ENCODE results near the gene TSPEAR. TPM values are rescaled to one million over a fixed set of nuclear protein-coding genes. Genes with fewer than 3 reads are reported as not detected.
"Not testable (repeated sequence)": the region's sequence is repeated elsewhere in the genome, so short reads cannot be mapped to it uniquely, and the experiment has no call there.

The TSPEAR gene
- total RNA-seq, 2 experiments from 2014 or later, result not detected

DNA sequence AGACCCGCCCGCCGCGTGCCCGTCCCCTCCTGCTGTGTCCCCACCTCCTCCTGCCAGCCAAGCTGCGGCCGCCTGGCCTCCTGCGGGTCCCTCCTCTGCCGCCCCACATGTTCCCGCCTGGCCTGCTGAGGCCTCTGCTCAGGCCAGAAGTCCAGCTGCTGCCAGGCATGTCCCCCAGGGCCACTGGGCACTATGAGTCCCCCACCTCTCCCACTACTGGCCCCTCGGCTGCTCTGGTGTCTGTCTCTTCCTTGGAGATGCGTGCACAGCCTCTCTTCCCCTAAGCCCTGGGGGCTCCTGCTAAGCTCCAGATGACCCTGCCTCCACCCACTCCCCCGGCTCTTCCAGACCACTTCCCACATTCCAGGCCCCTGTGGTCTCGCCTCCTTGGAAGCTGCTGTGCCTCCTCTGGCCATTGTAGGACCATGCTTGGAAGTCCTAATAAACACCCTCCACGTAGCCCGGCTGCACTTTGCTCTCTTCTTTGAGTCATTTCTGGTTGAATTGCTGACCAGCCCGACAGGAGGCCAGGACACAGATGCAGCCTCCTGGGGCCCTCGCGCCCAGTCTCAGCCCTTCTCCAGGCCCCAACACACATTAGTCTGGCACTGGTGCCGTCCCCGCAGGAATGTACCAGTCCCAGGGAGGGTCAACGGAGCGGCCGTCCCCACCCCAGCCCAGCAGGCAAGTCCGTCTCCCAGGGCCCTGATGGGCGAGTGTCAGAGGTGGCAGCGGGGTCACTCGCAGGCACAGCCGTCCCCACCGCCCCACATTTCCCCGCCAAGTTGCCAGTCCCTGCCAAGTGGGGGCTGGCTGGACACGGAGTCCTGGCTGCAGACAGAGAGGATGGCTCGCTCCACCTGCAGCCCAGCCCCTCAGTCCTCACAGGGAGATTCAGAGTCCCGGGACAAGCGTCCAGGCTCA, 13.3 kb downstream of the TSPEAR start:
- POLR2A ChIA-PET, result no interaction called here
- H3K4me3 Mint-ChIP-seq, result no peak overlapping the region

DNA sequence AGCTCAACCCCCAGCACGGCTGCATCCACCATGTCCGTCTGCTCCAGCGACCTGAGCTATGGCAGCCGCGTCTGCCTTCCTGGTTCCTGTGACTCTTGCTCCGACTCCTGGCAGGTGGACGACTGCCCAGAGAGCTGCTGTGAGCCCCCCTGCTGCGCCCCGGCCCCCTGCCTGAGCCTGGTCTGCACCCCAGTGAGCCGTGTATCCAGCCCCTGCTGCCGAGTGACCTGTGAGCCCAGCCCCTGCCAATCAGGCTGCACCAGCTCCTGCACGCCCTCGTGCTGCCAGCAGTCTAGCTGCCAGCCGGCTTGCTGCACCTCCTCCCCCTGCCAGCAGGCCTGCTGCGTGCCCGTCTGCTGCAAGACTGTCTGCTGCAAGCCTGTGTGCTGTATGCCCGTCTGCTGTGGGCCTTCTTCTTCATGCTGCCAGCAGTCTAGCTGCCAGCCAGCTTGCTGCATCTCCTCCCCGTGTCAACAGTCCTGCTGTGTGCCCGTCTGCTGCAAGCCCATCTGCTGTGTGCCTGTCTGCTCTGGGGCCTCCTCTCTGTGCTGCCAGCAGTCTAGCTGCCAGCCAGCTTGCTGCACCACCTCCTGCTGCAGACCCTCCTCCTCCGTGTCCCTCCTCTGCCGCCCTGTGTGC, 14.1 kb downstream of the TSPEAR start, which contains the start of gene KRTAP10-12:
KRTAP10-12 (plus strand) TSS at position 1 of the 639 bp plus-strand sequence; CDS start at position 31, 30 bp downstream.
- H3K9me3 ChIP-seq (ENCODE audit: control insufficient read depth in 1 of 2, insufficient read depth in 1 of 2, low read length in 2 of 2), result peaks cover 10 to 11% of the 10 kb centered on the region in 2 experiments
- DNase-seq; H3K4me3 ChIP-seq (ENCODE audit: low read length); H3K9me3 Mint-ChIP-seq; POLR2A ChIA-PET; H3K27ac ChIP-seq (ENCODE audit: low read depth in 1 of 2, low read length in 2 of 2); H3K36me3 Mint-ChIP-seq (ENCODE audit: low read depth); intact Hi-C loops (cut with DNase I, micrococcal nuclease); H3K36me3 ChIP-seq (ENCODE audit: insufficient read depth, low read length); H3K4me1 Mint-ChIP-seq (ENCODE audit: low read depth); H3K4me1 ChIP-seq (ENCODE audit: insufficient read depth, low read length); H3K27ac Mint-ChIP-seq; CTCF ChIA-PET; H3K4me3 Mint-ChIP-seq; ATAC-seq (ENCODE audit: poor library complexity): not testable (repeated sequence)
- H3K27me3 Mint-ChIP-seq, result peaks cover 65% of the 10 kb centered on the region
- H3K27me3 ChIP-seq (ENCODE audit: control insufficient read depth in 1 of 2, insufficient read depth in 2 of 2, low read length in 2 of 2), result peaks cover 40 to 51% of the 10 kb centered on the region in 2 experiments

More for the DNA sequence above, 13.3 kb downstream of the TSPEAR start:
- intact Hi-C loops (cut with DNase I, micrococcal nuclease), result no loop called here
- Histone ChIP-seq H3K4me3 (ENCODE audit: low read length) (no peak overlapping the region), H3K9me3 (ENCODE audit: control insufficient read depth in 1 of 2, insufficient read depth in 1 of 2, low read length in 2 of 2) (peaks cover 2 to 16% of the 10 kb centered on the region in 2 experiments), H3K27me3 (ENCODE audit: control insufficient read depth in 1 of 2, insufficient read depth in 2 of 2, low read length in 2 of 2) (peaks cover 47 to 58% of the 10 kb centered on the region in 2 experiments), H3K36me3 (ENCODE audit: insufficient read depth, low read length) (no peaks in the 10 kb centered on the region), H3K27ac (ENCODE audit: low read depth in 1 of 2, low read length in 2 of 2) (no peak overlapping the region), H3K4me1 (ENCODE audit: insufficient read depth, low read length) (peaks cover 5% of the 10 kb centered on the region)
- H3K4me1 Mint-ChIP-seq (ENCODE audit: low read depth), result peaks cover 6% of the 10 kb centered on the region
- no peaks in the 10 kb centered on the region for H3K36me3 Mint-ChIP-seq (ENCODE audit: low read depth)
- no peak overlapping the region for H3K27ac Mint-ChIP-seq
- no peaks in the 10 kb centered on the region for H3K9me3 Mint-ChIP-seq
- ATAC-seq (ENCODE audit: poor library complexity) (no peak), DNase-seq (no peak)
- H3K27me3 Mint-ChIP-seq, result peaks cover 67% of the 10 kb centered on the region
- CTCF ChIA-PET, result no interaction called here
- TF ChIP-seq, protein P1, sequence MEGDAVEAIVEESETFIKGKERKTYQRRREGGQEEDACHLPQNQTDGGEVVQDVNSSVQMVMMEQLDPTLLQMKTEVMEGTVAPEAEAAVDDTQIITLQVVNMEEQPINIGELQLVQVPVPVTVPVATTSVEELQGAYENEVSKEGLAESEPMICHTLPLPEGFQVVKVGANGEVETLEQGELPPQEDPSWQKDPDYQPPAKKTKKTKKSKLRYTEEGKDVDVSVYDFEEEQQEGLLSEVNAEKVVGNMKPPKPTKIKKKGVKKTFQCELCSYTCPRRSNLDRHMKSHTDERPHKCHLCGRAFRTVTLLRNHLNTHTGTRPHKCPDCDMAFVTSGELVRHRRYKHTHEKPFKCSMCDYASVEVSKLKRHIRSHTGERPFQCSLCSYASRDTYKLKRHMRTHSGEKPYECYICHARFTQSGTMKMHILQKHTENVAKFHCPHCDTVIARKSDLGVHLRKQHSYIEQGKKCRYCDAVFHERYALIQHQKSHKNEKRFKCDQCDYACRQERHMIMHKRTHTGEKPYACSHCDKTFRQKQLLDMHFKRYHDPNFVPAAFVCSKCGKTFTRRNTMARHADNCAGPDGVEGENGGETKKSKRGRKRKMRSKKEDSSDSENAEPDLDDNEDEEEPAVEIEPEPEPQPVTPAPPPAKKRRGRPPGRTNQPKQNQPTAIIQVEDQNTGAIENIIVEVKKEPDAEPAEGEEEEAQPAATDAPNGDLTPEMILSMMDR (IDR thresholded peaks at IDR 0.05), result no peak

DNA sequence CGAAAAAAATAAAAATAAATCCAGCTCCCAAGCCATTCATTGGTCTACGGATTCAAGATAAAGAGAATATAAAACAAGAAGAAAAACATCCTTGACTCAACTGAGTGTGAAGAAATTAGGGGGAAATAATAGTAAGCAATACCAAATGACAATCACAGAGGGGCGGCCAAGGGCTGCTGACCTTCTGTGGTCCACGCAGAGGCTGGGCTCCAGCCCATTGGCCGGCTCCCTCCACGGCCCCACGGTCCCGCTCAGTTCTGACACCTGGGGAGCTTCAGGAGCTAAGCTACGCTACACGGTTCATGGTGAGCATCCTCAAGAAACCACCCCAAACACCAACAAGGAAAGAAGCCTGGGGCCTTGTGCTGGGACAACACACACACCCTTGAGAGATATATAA, 14.8 kb downstream of the TSPEAR start:
- TF ChIP-seq, protein P1 (IDR thresholded peaks at IDR 0.05), result no peak
- intact Hi-C loops (cut with DNase I, micrococcal nuclease), result no loop called here
- H3K4me1 Mint-ChIP-seq (ENCODE audit: low read depth), result peaks cover 11% of the 10 kb centered on the region
- peaks cover 34 to 44% of the 10 kb centered on the region in 2 experiments for H3K27me3 ChIP-seq (ENCODE audit: control insufficient read depth in 1 of 2, insufficient read depth in 2 of 2, low read length in 2 of 2)
- peaks cover 5% of the 10 kb centered on the region for H3K9me3 Mint-ChIP-seq
- no peak overlapping the region for H3K4me3 ChIP-seq (ENCODE audit: low read length)
- peaks cover 11% of the 10 kb centered on the region in 2 experiments for H3K9me3 ChIP-seq (ENCODE audit: control insufficient read depth in 1 of 2, insufficient read depth in 1 of 2, low read length in 2 of 2)
- peaks cover 5% of the 10 kb centered on the region for H3K4me1 ChIP-seq (ENCODE audit: insufficient read depth, low read length)
- peaks cover 60% of the 10 kb centered on the region for H3K27me3 Mint-ChIP-seq
- H3K36me3 ChIP-seq (ENCODE audit: insufficient read depth, low read length), result no peaks in the 10 kb centered on the region
- no peak overlapping the region for H3K27ac Mint-ChIP-seq
- H3K36me3 Mint-ChIP-seq (ENCODE audit: low read depth), result no peaks in the 10 kb centered on the region
- POLR2A ChIA-PET, result interaction anchor here (0.6 kb wide), 1 partner anchor 83 kb away, joined by 3 read pairs; no protein-coding TSS in a partner anchor
- CTCF ChIA-PET, result no interaction called here
- no peak overlapping the region for H3K4me3 Mint-ChIP-seq
- H3K27ac ChIP-seq (ENCODE audit: low read depth in 1 of 2, low read length in 2 of 2), result no peak overlapping the region
- DNase-seq (no peak), ATAC-seq (ENCODE audit: poor library complexity) (no peak)
